Hematopoietic multipotent progenitor cell treated with erythropoietin and hydrocortisone succinate and interleukin-3 and kit ligand, for 8 days (in vitro differentiated cells): Measurements from ENCODE around the gene MROH2B.

ENCODE experiments used
- DNase-seq: peaks from one replicate; pipeline ENCODE4 v3.0.0-alpha.2; 2015

MROH2B gene

GRCh38 chr5:40962207-40962955 lies 108.8 kb downstream of the MROH2B start:
- DNase-seq, result no peak

GRCh38 chr5:40960037-40960436 lies 111.1 kb downstream of the MROH2B start:
- DNase-seq, result no peak

- no peak for DNase-seq
Observed at GRCh38 chr5:40958811-40959210, 112.3 kb downstream of the MROH2B start.

GRCh38 chr5:40957048-40957447 lies 114.1 kb downstream of the MROH2B start:
- DNase-seq, result no peak

GRCh38 chr5:40955313-40955712 lies 115.8 kb downstream of the MROH2B start:
- DNase-seq, result no peak
